GM21528 (cell line): ENCODE results near the gene SMYD3.
"Not testable (repeated sequence)": the region's sequence is repeated elsewhere in the genome, so short reads cannot be mapped to it uniquely, and the experiment has no call there.

Experiments
- ATAC-seq: cut with Tn5 transposase; IDR thresholded peaks from one replicate; pipeline ENCODE4 v1.9.1; 2021; ENCODE audit warnings: mild to moderate bottlenecking, moderate library complexity; ENCODE audit not compliant: unreplicated experiment, low FRiP score

The SMYD3 gene

DNA sequence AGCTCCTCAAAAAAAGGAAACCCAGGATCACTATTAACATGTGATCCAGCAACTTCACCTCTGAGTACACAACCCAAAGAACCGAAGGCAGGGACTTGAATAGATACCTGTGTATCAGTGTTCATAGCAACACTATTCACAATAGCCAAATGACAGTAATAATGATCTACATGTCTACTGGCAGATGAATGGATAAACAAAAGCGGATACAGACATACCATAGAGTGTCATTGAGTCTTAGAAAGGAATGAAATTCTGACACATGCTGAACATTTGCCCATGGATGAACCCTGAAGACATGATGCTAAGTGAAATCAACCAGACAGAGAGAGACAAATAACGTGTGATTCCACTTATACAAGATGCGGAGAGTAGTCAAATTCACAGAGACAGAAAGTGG, 788.1 kb downstream of the SMYD3 start:
- no peak for ATAC-seq

DNA sequence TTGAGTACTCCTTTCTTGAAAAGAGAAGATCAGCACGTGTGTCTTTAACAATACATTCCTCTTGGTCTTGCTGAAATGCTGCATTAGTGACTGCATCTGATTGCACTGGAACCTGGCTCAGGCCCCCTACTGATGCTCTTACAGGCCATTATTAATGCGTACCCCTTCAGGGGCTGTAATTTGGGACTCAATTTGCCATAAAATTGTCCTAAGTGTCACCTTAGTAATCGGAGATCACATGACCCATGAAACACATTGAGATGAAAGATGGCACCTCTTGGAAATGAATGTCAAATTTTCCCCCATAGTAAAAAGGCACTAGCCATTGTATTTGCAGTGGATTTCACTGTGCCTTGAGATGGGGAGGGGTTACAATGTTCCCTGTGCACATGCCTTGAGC, 789.0 kb downstream of the SMYD3 start:
- no peak for ATAC-seq

DNA sequence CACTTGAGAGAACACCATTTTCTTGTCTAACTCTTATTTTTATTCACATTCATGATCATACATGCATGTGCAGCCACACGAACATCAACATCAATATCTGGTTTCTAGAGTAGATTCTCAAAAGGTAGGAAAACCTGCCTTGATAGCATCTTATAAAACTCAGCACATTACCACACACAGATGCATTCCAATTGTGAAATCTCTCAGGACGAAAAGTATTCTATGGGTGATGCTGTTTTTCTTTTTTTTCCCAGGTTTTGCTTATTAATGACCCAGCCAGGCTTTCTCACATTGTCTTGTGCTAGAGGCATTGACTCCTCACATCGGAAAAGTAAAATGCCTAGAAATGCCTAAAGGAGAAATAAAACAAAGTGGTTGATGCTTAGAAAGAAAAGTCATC, 789.5 kb downstream of the SMYD3 start:
- ATAC-seq, result no peak

DNA sequence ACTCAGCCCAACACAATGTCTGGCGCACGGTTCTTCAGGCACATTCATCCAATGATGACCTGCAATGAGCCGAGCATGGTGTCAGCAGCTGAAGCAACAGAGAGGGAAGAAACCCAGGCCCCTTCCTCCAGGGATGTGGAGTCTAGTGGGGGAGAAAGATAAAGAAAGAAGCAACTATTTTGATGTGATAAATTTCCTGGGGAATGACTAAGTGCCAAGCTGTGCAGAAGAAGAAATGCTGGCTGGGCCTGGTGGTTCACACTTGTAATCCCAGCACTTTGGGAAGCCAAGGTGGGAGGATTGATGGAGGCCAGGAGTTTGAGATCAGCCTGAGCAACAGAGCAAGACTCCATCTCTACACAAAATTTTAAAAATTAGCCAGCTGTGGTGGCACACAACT, 790.5 kb downstream of the SMYD3 start:
- no peak for ATAC-seq

DNA sequence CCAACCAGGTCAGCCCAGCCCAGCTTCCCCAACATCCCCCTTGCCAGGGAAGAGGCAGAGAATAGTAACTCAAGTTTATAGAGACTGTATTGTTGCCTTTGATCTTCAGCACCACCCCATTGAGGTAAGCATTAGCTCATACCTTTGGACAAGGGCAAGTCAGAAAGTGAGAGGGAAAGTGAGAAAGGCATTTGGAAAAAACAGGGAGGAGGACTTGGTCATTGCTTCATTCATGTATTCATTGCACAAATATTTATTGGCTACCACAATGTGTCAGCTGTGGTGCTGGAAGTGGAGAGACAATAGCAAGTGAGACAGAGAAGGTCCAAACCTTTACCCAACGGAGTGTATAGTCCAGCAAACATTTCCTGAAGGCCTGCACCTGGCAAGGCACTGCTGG, 791.1 kb downstream of the SMYD3 start:
- no peak for ATAC-seq

DNA sequence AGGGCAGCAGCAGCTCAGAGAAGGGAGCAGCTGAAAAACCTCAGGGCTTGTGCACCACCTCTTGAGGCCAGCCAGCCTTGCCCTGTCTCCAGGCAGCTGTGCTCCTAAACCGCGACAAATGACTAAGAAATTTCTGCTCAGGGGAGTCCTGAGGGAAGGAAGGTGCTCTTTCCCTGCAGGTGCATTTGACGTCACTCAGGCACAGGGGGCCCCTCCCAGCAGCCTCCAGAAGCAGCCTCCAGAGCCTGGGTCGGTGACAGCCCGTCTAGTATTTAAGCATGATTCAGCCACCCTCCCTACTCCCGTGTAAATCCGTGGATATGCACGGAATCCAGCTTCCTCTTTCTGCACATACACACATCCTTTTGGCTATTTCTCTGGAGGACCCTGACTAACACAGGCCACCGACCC, 791.8 kb downstream of the SMYD3 start:
- ATAC-seq, result no peak

DNA sequence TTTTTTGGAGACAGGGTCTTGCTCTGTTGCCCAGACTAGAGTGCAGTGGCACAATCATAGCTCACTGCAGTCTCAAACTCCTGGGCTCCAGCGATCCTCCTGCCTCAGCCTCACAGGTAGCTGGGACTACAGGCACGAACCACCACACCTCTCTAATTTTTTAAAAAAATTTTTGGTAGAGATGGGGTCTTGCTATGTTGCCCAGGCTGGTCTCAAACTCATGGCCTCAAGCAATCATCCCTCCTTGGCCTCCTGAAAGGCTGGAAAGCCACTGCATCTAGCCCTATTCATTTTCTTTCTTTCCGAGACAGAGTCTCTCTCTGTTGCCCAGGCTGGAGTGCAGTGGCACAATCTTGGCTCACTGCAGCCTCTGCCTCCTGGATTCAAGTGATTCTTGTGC, 793.1 kb downstream of the SMYD3 start:
- not testable (repeated sequence) for ATAC-seq

DNA sequence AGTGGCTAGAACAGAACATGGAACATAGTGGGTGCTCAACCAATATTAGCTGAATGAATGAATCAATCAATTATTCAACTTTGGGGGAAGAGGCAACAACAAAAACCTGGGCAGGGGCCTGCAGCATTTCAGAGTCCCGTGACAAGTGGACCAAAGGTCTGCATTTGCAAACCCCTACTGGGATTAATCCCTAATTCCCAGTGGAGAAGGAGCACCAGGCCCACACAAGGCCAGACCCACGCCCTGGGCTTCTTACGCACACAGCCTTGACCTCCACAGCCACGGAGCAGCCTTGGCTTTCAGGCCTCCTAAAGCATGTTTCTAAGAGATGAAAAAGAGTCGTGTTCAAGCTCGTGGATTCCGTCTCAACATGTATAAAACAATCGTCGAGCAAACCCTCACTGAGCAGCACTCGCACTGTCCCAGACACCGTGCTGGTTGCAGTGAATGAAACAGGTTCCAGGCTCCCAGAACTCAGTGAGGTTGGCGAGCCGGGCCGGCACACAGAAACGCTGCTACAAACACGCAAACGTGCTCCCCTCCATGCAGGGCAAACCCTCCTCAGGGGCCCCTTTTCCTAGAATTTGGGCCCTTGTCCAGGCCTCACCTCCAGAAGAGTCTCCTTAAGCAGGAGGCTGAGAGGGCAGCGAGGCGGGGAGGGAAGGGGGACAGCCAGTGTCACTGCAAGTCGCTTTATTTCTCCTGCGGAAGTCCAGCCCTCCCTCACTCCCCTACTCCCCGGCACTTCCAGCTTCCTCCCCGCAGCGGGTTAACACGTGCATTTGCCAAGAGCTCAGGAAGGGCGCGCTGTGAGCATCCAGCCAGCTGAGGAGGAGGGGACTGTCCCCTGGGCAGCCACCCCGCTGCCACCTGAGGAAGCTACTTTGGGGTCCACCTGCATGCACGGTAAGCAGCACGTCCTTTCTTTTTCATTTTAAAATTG, 795.8 kb downstream of the SMYD3 start:
- no peak for ATAC-seq

DNA sequence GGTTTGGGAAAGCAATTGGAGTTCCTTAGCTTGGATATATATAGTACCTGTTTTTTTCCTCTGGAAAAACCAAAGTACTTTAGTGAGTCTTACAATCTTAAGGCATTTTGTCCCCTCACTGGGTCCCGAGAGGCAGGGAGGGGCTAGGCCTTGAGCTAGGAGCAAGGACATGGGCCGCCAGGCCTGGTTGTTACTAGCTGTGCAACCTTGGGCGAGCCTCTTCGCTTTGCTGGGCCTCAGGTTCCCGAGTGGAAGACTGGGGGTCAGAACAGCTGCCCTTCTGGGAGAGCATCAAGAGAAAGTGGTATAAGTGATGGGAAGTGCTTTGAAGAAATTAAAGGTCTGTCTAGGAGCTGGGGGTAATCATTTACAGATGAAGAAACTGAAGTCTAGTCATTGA, 799.1 kb downstream of the SMYD3 start:
- ATAC-seq, result no peak

DNA sequence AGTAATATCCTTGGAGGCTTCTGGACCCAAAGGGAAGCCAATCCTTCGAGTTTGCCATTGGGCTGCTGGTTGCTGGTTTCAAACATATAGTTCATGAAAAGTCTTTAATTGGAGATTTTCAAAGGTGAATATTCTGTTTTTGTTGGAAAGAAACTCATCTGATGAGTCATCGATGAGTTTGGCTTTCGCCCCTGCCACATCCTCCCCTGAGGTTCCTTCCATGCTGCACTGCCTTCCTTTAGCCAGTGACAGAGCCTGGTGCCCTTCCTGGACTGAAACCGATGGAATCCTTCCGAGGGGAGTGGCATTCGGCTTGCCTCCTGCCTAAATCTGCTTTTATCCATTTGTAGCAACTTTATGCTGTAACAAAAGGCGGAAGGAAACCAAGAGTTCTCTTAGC, 802.3 kb downstream of the SMYD3 start:
- no peak for ATAC-seq

DNA sequence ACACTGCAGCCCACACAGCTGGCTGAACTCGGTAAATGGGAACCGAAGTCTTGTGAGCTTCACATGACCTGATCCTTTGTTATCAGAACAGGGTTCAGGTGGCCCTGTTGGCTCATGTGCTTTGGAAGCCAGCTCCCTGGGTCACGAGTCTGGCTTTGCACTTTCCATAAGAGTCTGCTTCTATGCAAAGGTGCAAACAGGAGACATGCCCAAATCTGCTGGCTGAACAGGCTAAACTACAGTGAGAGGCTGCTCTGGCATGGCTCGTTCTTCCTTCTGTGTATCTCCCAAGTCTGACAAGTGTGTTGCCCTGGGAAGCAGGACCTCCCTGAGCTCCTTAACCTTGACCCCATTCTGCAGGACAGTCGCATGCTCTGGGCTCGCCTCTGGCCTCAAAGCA, 802.7 kb downstream of the SMYD3 start:
- no peak for ATAC-seq

DNA sequence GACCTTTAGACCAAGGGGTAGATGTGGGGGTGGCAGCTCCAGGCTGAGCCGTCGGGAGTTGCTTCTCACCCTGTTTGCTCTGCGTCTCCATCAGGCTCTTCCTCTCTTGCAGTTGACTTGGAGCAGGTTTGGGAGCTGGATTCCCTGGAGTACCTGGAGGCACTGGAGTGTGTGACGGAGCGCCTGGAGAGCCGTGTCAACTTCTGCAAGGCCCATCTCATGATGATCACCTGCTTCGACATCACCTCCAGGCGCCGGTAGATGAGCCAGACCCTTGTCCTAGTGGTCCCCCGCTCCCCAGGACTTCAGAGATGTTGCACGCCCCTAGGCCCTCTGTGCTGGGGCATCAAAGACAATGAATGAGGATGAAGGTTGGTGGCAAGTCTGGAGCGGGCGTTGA, 804.7 kb downstream of the SMYD3 start:
- ATAC-seq, result no peak

DNA sequence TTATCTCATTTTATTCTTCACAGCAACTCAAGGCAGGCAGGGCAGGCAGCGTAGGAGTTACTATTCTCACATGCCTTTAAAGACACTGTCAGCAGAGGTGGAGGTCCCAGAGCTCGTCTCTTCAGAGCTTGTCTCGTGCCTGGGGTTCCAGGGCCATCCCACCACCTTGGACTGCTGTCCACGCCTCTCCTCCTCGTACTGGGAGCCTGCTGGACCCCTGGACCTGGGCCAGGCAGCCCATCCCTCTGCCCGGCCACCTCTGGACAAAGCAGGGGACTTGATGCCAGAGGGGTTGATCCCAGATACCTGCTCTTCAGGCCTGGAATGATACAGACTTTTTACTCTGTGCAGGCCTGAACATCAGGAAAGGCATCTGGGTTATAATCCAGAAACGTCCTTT, 805.4 kb downstream of the SMYD3 start:
- no peak for ATAC-seq

DNA sequence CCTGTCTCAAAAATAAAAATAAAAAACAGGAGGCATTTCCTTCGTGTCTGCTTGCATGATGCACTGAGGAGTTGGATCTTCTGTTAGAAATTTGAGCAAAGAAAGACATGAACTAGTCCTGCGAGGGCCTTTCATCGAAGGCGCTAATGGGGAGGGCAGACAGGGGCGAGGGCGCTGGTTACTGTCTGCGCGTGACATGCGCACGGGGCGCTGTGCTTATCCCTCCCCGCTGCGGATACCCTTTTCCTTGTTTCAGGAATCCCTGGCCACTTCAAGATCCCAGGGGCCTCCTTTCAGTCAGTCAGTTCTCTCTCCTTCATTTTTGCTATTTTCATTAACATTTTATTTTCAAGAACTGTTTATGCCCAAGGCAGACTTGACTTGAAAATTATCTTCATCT, 806.4 kb downstream of the SMYD3 start:
- ATAC-seq, result no peak
